Thyroid gland (tissue), 4 donors: ENCODE measurements around the gene ZNF438. TPM values are rescaled to one million over a fixed set of nuclear protein-coding genes. Genes with fewer than 3 reads are reported as not detected.
"Not testable (repeated sequence)": the region's sequence is repeated elsewhere in the genome, so short reads cannot be mapped to it uniquely, and the experiment has no call there.

ENCODE experiments used
- DNase-seq, 2 donors: peaks; one replicate each; pipeline ENCODE4 v3.0.0-alpha.2; 2019
- H3K27ac ChIP-seq, 3 donors: fragments of 200-600 bp; sonication (generic); 1 replicate in 2 of 3; 2 replicates in 1 of 3; pipeline ENCODE4 v1.5.1; 2016 to 2019; ENCODE audit warnings: mild to moderate bottlenecking in 1 of 3, moderate library complexity in 1 of 3
- H3K27me3 ChIP-seq: fragments of 200-600 bp; sonication (generic); one replicate; pipeline ENCODE4 v1.5.1; 2019
- H3K36me3 ChIP-seq, 2 donors: fragments of 200-600 bp; sonication (generic); one replicate each; pipeline ENCODE4 v1.5.1; 2016 to 2019
- H3K4me1 ChIP-seq, 2 donors: fragments of 200-600 bp; sonication (generic); one replicate each; pipeline ENCODE4 v1.5.1; 2017 to 2019
- H3K4me3 ChIP-seq, 3 donors: fragments of 200-600 bp; sonication (generic); replicated peaks in 1 of 3; 1 replicate in 2 of 3; 2 replicates in 1 of 3; pipeline ENCODE4 v1.5.1; 2016; ENCODE audit warnings: mild to moderate bottlenecking in 1 of 3
- H3K9me3 ChIP-seq: fragments of 200-600 bp; sonication (generic); one replicate; pipeline ENCODE4 v1.5.1; 2017
- CTCF ChIP-seq, 6 experiments: fragments of 200-600 bp in 3 of 6; fragments of 450-650 bp in 3 of 6; sonication (generic) in 3 of 6; IDR thresholded peaks; one replicate each; pipeline ENCODE4 v1.5.1; 2016 to 2019; ENCODE audit warnings: antibody characterized with exemption in 6 of 6, mild to moderate bottlenecking in 2 of 6, inconsistent platforms in 1 of 6, moderate library complexity in 1 of 6
- POLR2A ChIP-seq, 2 donors: fragments of 450-650 bp; IDR thresholded peaks; one replicate each; pipeline ENCODE4 v1.6.1; 2017; ENCODE audit warnings: antibody characterized with exemption in 2 of 2, mild to moderate bottlenecking in 2 of 2, moderate library complexity in 1 of 2
- WGBS, 2 donors: methylation state at CpG; one replicate each; pipeline ENCODE4 v1.1.5; 2017; 5-methylcytosine and 5-hydroxymethylcytosine counted together
- intact Hi-C: fragments of 100-400 bp; cut with DNase I; formaldehyde crosslinking; loops from one replicate; pipeline ENCODE4 v1.15.1; 2023
- total RNA-seq, 4 donors: library from RNA; depleted of rRNA; stranded (reverse); fragments of >200 nt; gene quantifications; one replicate each; pipeline ENCODE4 v1.2.3, GENCODE V29; 2016

Gene ZNF438
- total RNA-seq, 4 donors from 2014 or later: 19.2 to 21.8 (median 20.3) TPM

DNA sequence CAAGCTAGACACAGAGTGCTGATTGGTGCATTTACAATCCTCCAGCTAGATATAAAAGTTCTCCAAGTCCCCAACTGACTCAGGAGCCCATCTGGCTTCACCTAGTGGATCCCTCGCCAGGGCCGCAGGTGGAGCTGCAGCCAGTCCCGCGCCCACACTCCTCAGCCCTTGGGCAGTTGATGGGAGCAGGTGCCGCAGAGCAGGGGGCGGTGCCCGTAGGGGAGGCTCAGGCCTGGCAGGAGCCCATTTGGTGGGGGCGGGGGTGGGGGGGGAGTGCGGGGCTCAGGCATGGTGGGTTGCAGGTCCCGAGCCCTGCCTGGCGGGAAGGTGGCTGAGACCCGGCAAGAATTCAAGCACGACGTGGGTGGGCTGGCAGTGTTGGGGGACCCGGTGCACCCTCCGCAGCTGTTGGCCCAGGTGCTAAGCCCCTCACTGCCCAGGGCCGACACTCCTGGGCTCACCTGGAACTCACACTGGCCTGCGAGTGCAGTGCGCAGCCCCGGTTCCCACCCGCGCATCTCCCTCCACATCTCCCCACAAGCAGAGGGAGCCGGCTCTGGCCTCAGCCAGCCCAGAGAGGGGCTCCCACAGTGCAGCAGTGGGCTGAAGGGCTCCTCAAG lies 101.7 kb downstream of the ZNF438 start:
- 97 to 98% methylated on average over 14 to 15 of the region's 23 CpGs for WGBS, 2 donors
- Histone ChIP-seq H3K36me3 (no peaks in the 10 kb centered on the region), H3K27me3 (no peaks in the 10 kb centered on the region), H3K27ac (no peak overlapping the region), H3K4me1 (no peaks in the 10 kb centered on the region), H3K9me3 (no peaks in the 10 kb centered on the region), H3K4me3 (no peak overlapping the region)
- DNase-seq: no peak
- intact Hi-C loops: no loop called here
- TF ChIP-seq POLR2A (IDR thresholded peaks at IDR 0.05) (no peak), CTCF (IDR thresholded peaks at IDR 0.05) (no peak)

DNA sequence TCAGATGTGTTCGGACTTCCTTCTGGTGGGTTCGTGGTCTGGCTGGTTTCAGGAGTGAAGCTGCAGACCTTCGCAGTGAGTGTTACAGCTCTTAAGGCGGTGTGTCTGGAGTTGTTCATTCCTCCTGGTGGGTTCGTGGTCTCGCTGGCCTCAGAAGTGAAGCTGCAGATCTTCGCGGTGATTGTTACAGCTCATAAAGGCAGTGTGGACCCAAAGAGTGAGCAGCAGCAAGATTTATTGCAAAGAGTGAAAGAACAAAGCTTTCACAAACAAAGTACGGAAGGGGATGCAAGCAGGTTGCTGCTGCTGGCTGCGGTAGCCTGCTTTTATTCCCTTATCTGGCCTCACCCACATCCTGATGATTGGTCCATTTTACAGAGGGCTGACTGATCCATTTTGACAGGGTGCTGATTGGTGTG lies 102.3 kb downstream of the ZNF438 start:
- H3K27me3 ChIP-seq, H3K4me3 ChIP-seq, intact Hi-C loops, H3K9me3 ChIP-seq, DNase-seq, H3K27ac ChIP-seq, H3K4me1 ChIP-seq, H3K36me3 ChIP-seq: not testable (repeated sequence)
- WGBS, 2 donors: 90 to 92% methylated on average over 10 of the region's 10 CpGs

DNA sequence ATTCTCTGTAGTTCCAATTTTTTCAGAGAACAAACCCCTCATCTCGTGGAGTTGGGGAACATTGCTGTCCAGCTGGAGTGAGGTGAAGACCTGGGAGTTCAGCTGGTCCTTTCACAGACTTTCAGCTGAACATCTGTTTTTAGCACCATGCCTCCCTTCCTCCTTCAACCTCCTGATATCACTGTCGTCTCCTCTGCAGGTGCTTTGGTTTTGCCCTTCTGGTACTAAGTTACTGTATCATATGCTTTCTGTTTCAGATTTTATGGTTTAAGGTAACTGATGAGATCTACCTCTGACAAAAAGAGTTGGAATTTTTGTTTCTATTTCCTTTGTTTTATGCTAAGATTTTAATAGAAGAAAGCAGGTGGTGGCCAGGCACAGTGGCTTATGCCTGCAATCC lies 102.9 kb downstream of the ZNF438 start:
- no peaks in the 10 kb centered on the region for H3K9me3 ChIP-seq
- H3K4me3 ChIP-seq: no peak overlapping the region
- DNase-seq: no peak
- TF ChIP-seq CTCF (IDR thresholded peaks at IDR 0.05) (no peak), POLR2A (IDR thresholded peaks at IDR 0.05) (no peak)
- H3K27me3 ChIP-seq: no peaks in the 10 kb centered on the region
- H3K36me3 ChIP-seq: no peaks in the 10 kb centered on the region
- H3K4me1 ChIP-seq: no peaks in the 10 kb centered on the region
- H3K27ac ChIP-seq: no peak overlapping the region
- intact Hi-C loops: no loop called here
- 82 to 89% methylated on average over 2 of the region's 2 CpGs for WGBS, 2 donors

DNA sequence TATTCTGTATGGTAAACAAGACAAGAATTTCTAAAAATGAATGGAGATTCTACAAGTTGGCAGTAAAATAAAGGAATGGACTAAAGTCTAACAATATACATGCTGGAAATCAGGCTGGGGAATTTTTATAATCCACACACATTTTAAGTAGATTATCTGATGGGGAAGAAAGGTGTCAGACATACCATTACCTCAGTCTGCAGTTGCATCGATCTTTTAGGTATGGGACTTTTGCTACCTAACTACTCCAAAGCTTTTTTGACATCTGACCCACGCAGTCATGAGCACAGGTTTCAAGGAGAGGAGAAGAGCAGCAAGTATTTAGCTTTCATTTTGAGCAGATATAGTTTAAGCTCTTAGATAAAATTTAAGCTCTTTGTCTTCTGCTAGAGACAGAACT lies 113.0 kb downstream of the ZNF438 start:
- no peak overlapping the region for H3K27ac ChIP-seq
- no peaks in the 10 kb centered on the region for H3K9me3 ChIP-seq
- no peaks in the 10 kb centered on the region for H3K4me1 ChIP-seq
- 95 to 96% methylated on average over 2 of the region's 2 CpGs for WGBS, 2 donors
- H3K4me3 ChIP-seq: no peak overlapping the region
- H3K27me3 ChIP-seq: no peaks in the 10 kb centered on the region
- H3K36me3 ChIP-seq: no peaks in the 10 kb centered on the region
- no peak for TF ChIP-seq CTCF (IDR thresholded peaks at IDR 0.05)
- TF ChIP-seq POLR2A (IDR thresholded peaks at IDR 0.05): no peak
- intact Hi-C loops: no loop called here
- no peak for DNase-seq

- no peaks in the 10 kb centered on the region for H3K27me3 ChIP-seq
- no peaks in the 10 kb centered on the region for H3K4me1 ChIP-seq
- intact Hi-C loops: no loop called here
- WGBS, 2 donors: 87 to 93% methylated on average over 1 of the region's 1 CpG
- no peak for TF ChIP-seq POLR2A (IDR thresholded peaks at IDR 0.05)
- no peak for TF ChIP-seq CTCF (IDR thresholded peaks at IDR 0.05)
- no peaks in the 10 kb centered on the region for H3K36me3 ChIP-seq
- no peak overlapping the region for H3K4me3 ChIP-seq
- no peaks in the 10 kb centered on the region for H3K9me3 ChIP-seq
- H3K27ac ChIP-seq: no peak overlapping the region
- no peak for DNase-seq
Observed at GRCh38 chr10:30917789-30918188, 113.9 kb downstream of the ZNF438 start.

DNA sequence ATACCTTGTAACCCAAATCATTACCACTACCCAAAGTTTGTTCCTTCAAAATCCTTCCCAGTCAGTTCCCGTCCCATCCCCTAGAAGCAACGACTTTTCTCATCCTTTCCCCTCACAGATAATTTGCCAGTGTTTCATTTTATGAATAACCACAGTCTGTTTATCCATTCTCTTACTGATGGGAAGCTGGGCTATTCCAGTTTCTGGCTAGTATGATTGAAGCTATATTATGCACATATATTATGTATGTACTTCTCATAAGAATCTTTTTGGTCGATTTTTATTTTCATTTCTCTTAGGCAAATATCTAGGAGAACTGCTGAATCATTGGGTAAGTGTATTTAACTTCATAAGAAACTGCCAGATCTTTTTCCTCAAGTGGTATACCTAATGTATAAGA lies 114.6 kb downstream of the ZNF438 start:
- no peak overlapping the region for H3K27ac ChIP-seq
- no peak for DNase-seq
- no peak overlapping the region for H3K4me3 ChIP-seq
- intact Hi-C loops: no loop called here
- no peaks in the 10 kb centered on the region for H3K27me3 ChIP-seq
- WGBS, 2 donors: 81 to 84% methylated on average over 3 of the region's 3 CpGs
- no peaks in the 10 kb centered on the region for H3K4me1 ChIP-seq
- TF ChIP-seq CTCF (IDR thresholded peaks at IDR 0.05): no peak
- no peak for TF ChIP-seq POLR2A (IDR thresholded peaks at IDR 0.05)
- H3K36me3 ChIP-seq: no peaks in the 10 kb centered on the region
- no peaks in the 10 kb centered on the region for H3K9me3 ChIP-seq
